IMR-90 (cell line): Measurements from ENCODE around the gene FLVCR2. TPM values are rescaled to one million over a fixed set of nuclear protein-coding genes. Genes with fewer than 3 reads are reported as not detected.

Experiments
- ATAC-seq: fragments of 200-7000 bp; cut with Tn5 transposase; 2 replicates; pipeline ENCODE4 v1.9.1; 2020; ENCODE audit warnings: low read depth, mild to moderate bottlenecking, moderate library complexity
- BruUV-seq: library from RNA; stranded (reverse); fragments of 400-500 nt; replicated peaks from 2 replicates; lab custom pipeline; 2021; lab: Mats Ljungman, UMichigan
- CTCF ChIA-PET: fragments of 300-600 bp; formaldehyde crosslinking; extraction: SDS; loops from one replicate; lab custom pipeline; 2021; ENCODE audit warnings: antibody characterized with exemption; lab: Yijun Ruan, JAX
- POLR2A ChIA-PET: fragments of 300-600 bp; sonication (Branson Sonifier 250); formaldehyde crosslinking; loops from one replicate; lab custom pipeline; 2022; ENCODE audit warnings: antibody characterized with exemption; ENCODE audit not compliant: unreplicated experiment; lab: Charles Lee
- DNase-seq: peaks from one replicate; pipeline ENCODE4 v3.0.0; 2013
- H2AFZ ChIP-seq: replicated peaks from 2 replicates; pipeline ENCODE3; 2013; ENCODE audit warnings: low read length, mild to moderate bottlenecking; ENCODE audit not compliant: poor library complexity
- H2AK5ac ChIP-seq: 2 replicates; pipeline ENCODE4 v1.6.1; 2013; ENCODE audit warnings: low read depth, low read length, inconsistent platforms
- H2AK9ac ChIP-seq: replicated peaks from 2 replicates; pipeline ENCODE3; 2013; ENCODE audit warnings: mild to moderate bottlenecking, low read depth, low read length, moderate library complexity; ENCODE audit not compliant: poor library complexity
- H2BK120ac ChIP-seq: 2 replicates; pipeline ENCODE4 v1.6.1; 2013; ENCODE audit warnings: low read depth, low read length, inconsistent platforms
- H2BK15ac ChIP-seq: 3 replicates; pipeline ENCODE4 v1.6.1; 2013; ENCODE audit warnings: low read depth, low read length, inconsistent platforms
- H2BK20ac ChIP-seq: 2 replicates; pipeline ENCODE4 v1.6.1; 2013; ENCODE audit warnings: low read depth, mild to moderate bottlenecking, inconsistent platforms, low read length, moderate library complexity
- H2BK5ac ChIP-seq: 2 replicates; pipeline ENCODE4 v1.6.1; 2013; ENCODE audit warnings: mild to moderate bottlenecking, low read depth, low read length, inconsistent platforms; ENCODE audit not compliant: poor library complexity, severe bottlenecking
- H3K14ac ChIP-seq: replicated peaks from 2 replicates; pipeline ENCODE4 v1.6.1; 2013; ENCODE audit warnings: low read depth, low read length, inconsistent platforms
- H3K18ac ChIP-seq: 2 replicates; pipeline ENCODE4 v1.6.1; 2013; ENCODE audit warnings: low read depth, low read length, control low read depth
- H3K23ac ChIP-seq: 2 replicates; pipeline ENCODE4 v1.6.1; 2013; ENCODE audit warnings: low read depth, low read length, inconsistent platforms
- H3K27ac ChIP-seq: 2 replicates; pipeline ENCODE4 v1.5.1; 2013; ENCODE audit warnings: mild to moderate bottlenecking, control low read depth, low read length; ENCODE audit not compliant: insufficient read depth
- H3K27me3 ChIP-seq: 2 replicates; pipeline ENCODE4 v1.6.1; 2013; ENCODE audit warnings: low read length; ENCODE audit not compliant: control insufficient read depth, insufficient read depth
- H3K36me3 ChIP-seq: 2 replicates; pipeline ENCODE4 v1.6.1; 2013; ENCODE audit warnings: low read length, mixed read lengths; ENCODE audit not compliant: control insufficient read depth, insufficient read depth
- H3K4ac ChIP-seq: 2 replicates; pipeline ENCODE4 v1.6.1; 2013; ENCODE audit warnings: low read depth, low read length, inconsistent platforms
- H3K4me1 ChIP-seq: 2 replicates; pipeline ENCODE4 v1.6.1; 2013; ENCODE audit warnings: low read length, mixed read lengths; ENCODE audit not compliant: control insufficient read depth, insufficient read depth
- H3K4me2 ChIP-seq: 2 replicates; pipeline ENCODE4 v1.6.1; 2013; ENCODE audit warnings: low read depth, mild to moderate bottlenecking, control low read depth, low read length, moderate library complexity
- H3K4me3 ChIP-seq: 2 replicates; pipeline ENCODE4 v1.5.1; 2013; ENCODE audit warnings: low read depth, mild to moderate bottlenecking, control low read depth, low read length, moderate library complexity; ENCODE audit not compliant: insufficient read depth
- H3K56ac ChIP-seq: 2 replicates; pipeline ENCODE4 v1.6.1; 2013; ENCODE audit warnings: low read length, inconsistent platforms; ENCODE audit not compliant: insufficient read depth; ENCODE audit errors: extremely low read depth
- H3K79me1 ChIP-seq, 2 experiments: 2 replicates each; pipeline ENCODE4 v1.6.1; 2013; ENCODE audit warnings: low read length in 2 of 2, inconsistent platforms in 1 of 2, low read depth in 1 of 2
- H3K9ac ChIP-seq: 2 replicates; pipeline ENCODE4 v1.6.1; 2013; ENCODE audit warnings: low read depth, low read length, control low read depth
- H3K9me1 ChIP-seq: 2 replicates; pipeline ENCODE4 v1.6.1; 2013; ENCODE audit warnings: low read length, inconsistent platforms; ENCODE audit not compliant: insufficient read depth
- H3K9me3 ChIP-seq: 2 replicates; pipeline ENCODE4 v1.6.1; 2013; ENCODE audit warnings: low read length; ENCODE audit not compliant: control insufficient read depth, insufficient read depth
- H4K20me1 ChIP-seq: 2 replicates; pipeline ENCODE4 v1.6.1; 2013; ENCODE audit warnings: low read length, inconsistent platforms; ENCODE audit not compliant: insufficient read depth
- H4K5ac ChIP-seq: 2 replicates; pipeline ENCODE4 v1.6.1; 2013; ENCODE audit warnings: mild to moderate bottlenecking, low read depth, low read length, control low read depth
- H4K8ac ChIP-seq, 2 experiments: 2 replicates each; pipeline ENCODE4 v1.6.1; 2013; ENCODE audit warnings: low read depth in 2 of 2, low read length in 2 of 2, control low read depth in 1 of 2, inconsistent platforms in 1 of 2
- H4K91ac ChIP-seq: 2 replicates; pipeline ENCODE4 v1.6.1; 2013; ENCODE audit warnings: low read depth, low read length, inconsistent platforms; ENCODE audit not compliant: insufficient read depth
- BHLHE40 ChIP-seq: fragments of 150-350 bp; IDR thresholded peaks from 2 replicates; pipeline ENCODE4 v1.6.1; 2016; ENCODE audit warnings: mild to moderate bottlenecking, low read depth, low read length
- CEBPB ChIP-seq: IDR thresholded peaks from 2 replicates; pipeline ENCODE4 v1.6.1; 2012; ENCODE audit warnings: low read depth, low read length, improper control_type of control experiment
- CHD1 ChIP-seq: IDR thresholded peaks from 2 replicates; pipeline ENCODE4 v1.6.1; 2012; ENCODE audit warnings: low read depth, low read length, improper control_type of control experiment
- CTCF ChIP-seq: conservative IDR thresholded peaks from 2 replicates; pipeline ENCODE4 v1.5.1; 2012; ENCODE audit warnings: mild to moderate bottlenecking, low read depth, low read length, improper control_type of control experiment
- ELK1 ChIP-seq: fragments of 150-350 bp; IDR thresholded peaks from 2 replicates; pipeline ENCODE4 v1.6.1; 2016; ENCODE audit warnings: low read depth, mild to moderate bottlenecking, low read length, moderate library complexity, borderline replicate concordance
- FOS ChIP-seq: fragments of 150-350 bp; IDR thresholded peaks from 2 replicates; pipeline ENCODE4 v1.6.1; 2016; ENCODE audit warnings: low read depth, low read length
- MAFK ChIP-seq: IDR thresholded peaks from 2 replicates; pipeline ENCODE4 v1.6.1; 2012; ENCODE audit warnings: low read depth, low read length, improper control_type of control experiment
- MAZ ChIP-seq: IDR thresholded peaks from 2 replicates; pipeline ENCODE4 v1.6.1; 2012; ENCODE audit warnings: low read depth, mild to moderate bottlenecking, low read length, improper control_type of control experiment, moderate library complexity, borderline replicate concordance
- MXI1 ChIP-seq: IDR thresholded peaks from 2 replicates; pipeline ENCODE4 v1.6.1; 2012; ENCODE audit warnings: low read depth, mild to moderate bottlenecking, low read length, moderate library complexity, borderline replicate concordance
- NFE2L2 ChIP-seq: fragments of 150-350 bp; IDR thresholded peaks from 2 replicates; pipeline ENCODE4 v1.6.1; 2016; ENCODE audit warnings: low read depth, mild to moderate bottlenecking, low read length
- POLR2A ChIP-seq: IDR thresholded peaks from 2 replicates; pipeline ENCODE4 v1.6.1; 2012; ENCODE audit warnings: mild to moderate bottlenecking, low read depth, low read length
- RAD21 ChIP-seq: IDR thresholded peaks from 2 replicates; pipeline ENCODE4 v1.6.1; 2012; ENCODE audit warnings: low read length, improper control_type of control experiment
- RCOR1 ChIP-seq: IDR thresholded peaks from 2 replicates; pipeline ENCODE4 v1.6.1; 2012; ENCODE audit warnings: mild to moderate bottlenecking, low read length, improper control_type of control experiment; ENCODE audit not compliant: insufficient replicate concordance
- RFX5 ChIP-seq: IDR thresholded peaks from 2 replicates; pipeline ENCODE4 v1.8.0; 2012; ENCODE audit warnings: low read depth, mild to moderate bottlenecking, low read length, moderate library complexity
- SMC3 ChIP-seq: fragments of 150-350 bp; IDR thresholded peaks from 2 replicates; pipeline ENCODE4 v1.6.1; 2016; ENCODE audit warnings: low read depth, mild to moderate bottlenecking, antibody characterized with exemption, low read length, moderate library complexity
- USF2 ChIP-seq: fragments of 150-350 bp; IDR thresholded peaks from 2 replicates; pipeline ENCODE4 v1.6.1; 2017; ENCODE audit warnings: mild to moderate bottlenecking, antibody characterized with exemption, low read length, low read depth
- WGBS, 2 experiments: methylation state at CpG; one replicate each; pipeline versions ENCODE4 v1.1.5 to v1.1.7; 2013; ENCODE audit warnings: missing lambda C conversion rate in 2 of 2; ENCODE audit not compliant: insufficient read length in 1 of 2; ENCODE audit errors: extremely low coverage in 2 of 2; 5-methylcytosine and 5-hydroxymethylcytosine counted together
- dilution Hi-C: fragments of 300-500 bp; cut with HindIII; formaldehyde crosslinking; loops from one replicate; pipeline ENCODE4 v1.14.3; 2018; ENCODE audit warnings: low sequenced_read_pairs; ENCODE audit not compliant: unreplicated experiment
- in situ Hi-C: fragments of 300-500 bp; cut with MboI; formaldehyde crosslinking; loops from 3 replicates; pipeline ENCODE4 v1.14.3; 2019; ENCODE audit warnings: low sequenced_read_pairs, inconsistent platforms, mixed read lengths
- intact Hi-C: fragments of 100-400 bp; cut with micrococcal nuclease; formaldehyde crosslinking; loops from 2 replicates; pipeline ENCODE4 v1.10.0; 2022
- polyA plus RNA-seq, 3 experiments: library from polyadenylated mRNA; depleted of rRNA; stranded (reverse); fragments of >200 nt; gene quantifications; 2 replicates each; pipeline ENCODE4 v1.2.3, GENCODE V29; 2012; ENCODE audit warnings: low replicate concordance in 1 of 3
- total RNA-seq: library from RNA; depleted of rRNA; stranded (reverse); fragments of >200 nt; gene quantifications from 2 replicates; pipeline ENCODE4 v1.2.3, GENCODE V29; 2012

Gene FLVCR2
- total and polyA plus RNA-seq, 2 of the 4 experiments (the other 2 are of a cell fraction): 0.94 to 1.4 TPM

- Histone ChIP-seq H3K36me3 (no peaks in the 10 kb centered on the region), H2AK9ac (no peak overlapping the region), H3K9ac (no peak overlapping the region), H3K9me3 (peaks cover 17% of the 10 kb centered on the region), H3K79me1 (no peaks in the 10 kb centered on the region), H3K4me3 (no peak overlapping the region), H3K18ac (no peak overlapping the region), H4K20me1 (no peaks in the 10 kb centered on the region), H4K8ac (no peak overlapping the region), H2BK120ac (no peak overlapping the region), H4K5ac (no peak overlapping the region), H4K91ac (no peak overlapping the region), H2AK5ac (no peak overlapping the region), H3K9me1 (no peaks in the 10 kb centered on the region), H3K4ac (no peak overlapping the region), H2BK15ac (no peak overlapping the region), H3K14ac (no peak overlapping the region), H2BK20ac (no peak overlapping the region), H3K23ac (no peak overlapping the region), H3K56ac (no peak overlapping the region), H2AFZ (no peak overlapping the region), H2BK5ac (no peak overlapping the region), H3K27ac (no peak overlapping the region), H3K4me2 (no peak overlapping the region), H3K27me3 (peaks cover 28% of the 10 kb centered on the region), H3K4me1 (peaks cover 2% of the 10 kb centered on the region; the same call in 1 of the 2 replicates)
- ChIA-PET POLR2A (no interaction called here), CTCF (no interaction called here)
- TF ChIP-seq MAZ (no peak), CHD1 (no peak), MAFK (no peak), CTCF (no peak), MXI1 (no peak), RAD21 (no peak), RFX5 (no peak), SMC3 (no peak), USF2 (no peak), CEBPB (no peak), NFE2L2 (no peak), RCOR1 (no peak), POLR2A (no peak), ELK1 (no peak), BHLHE40 (no peak), FOS (no peak)
- in situ Hi-C loops (no loop called here), intact Hi-C loops (no loop called here), dilution Hi-C loops (no loop called here)
- 87% methylated on average over 3 of the region's 10 CpGs; no CpG with 5 or more reads in 1 of the 2 experiments for WGBS, 2 experiments
- ATAC-seq (no peak), DNase-seq (no peak)
- no TSS peak for BruUV-seq
Observed at GRCh38 chr14:75605916-75606315, 27.5 kb downstream of the FLVCR2 start.
